Stomach (tissue), 4 donors: ENCODE measurements around the gene POLG2.

Experiments
- CTCF ChIP-seq, 7 experiments: fragments of 450-650 bp in 4 of 7; fragments of 200-600 bp in 3 of 7; sonication (generic) in 3 of 7; IDR thresholded peaks; one replicate each; pipeline ENCODE4 v1.5.1; 2016 to 2019; ENCODE audit warnings: antibody characterized with exemption in 7 of 7, control low read depth in 2 of 7, mild to moderate bottlenecking in 1 of 7
- EP300 ChIP-seq: sonication (generic); formaldehyde crosslinking; IDR thresholded peaks from one replicate; pipeline ENCODE4 v1.6.1; 2017; ENCODE audit warnings: antibody characterized with exemption
- POLR2A ChIP-seq, 4 donors: fragments of 450-650 bp; IDR thresholded peaks; one replicate each; pipeline ENCODE4 v1.6.1; 2016; ENCODE audit warnings: antibody characterized with exemption in 4 of 4, control low read depth in 2 of 4, mild to moderate bottlenecking in 1 of 4, moderate library complexity in 1 of 4

GRCh38 chr17:64459284-64459747 lies 37.5 kb downstream of the POLG2 start:
- TF ChIP-seq CTCF (IDR thresholded peaks at IDR 0.05) (no peak), EP300 (no peak), POLR2A (IDR thresholded peaks at IDR 0.05) (no peak)
